ENCODE results near the gene NEGR1.

GRCh38 chr1:71610476-71610875 lies 671.9 kb downstream of the NEGR1 start:
- TF ChIP-seq POLR2A (IDR thresholded peaks at IDR 0.05) (no peak), EP300 (IDR thresholded peaks at IDR 0.05; ENCODE audit: low read depth) (no peak), POLR2AphosphoS5 (IDR thresholded peaks at IDR 0.05) (no peak)
- TF ChIP-seq, protein P1, sequence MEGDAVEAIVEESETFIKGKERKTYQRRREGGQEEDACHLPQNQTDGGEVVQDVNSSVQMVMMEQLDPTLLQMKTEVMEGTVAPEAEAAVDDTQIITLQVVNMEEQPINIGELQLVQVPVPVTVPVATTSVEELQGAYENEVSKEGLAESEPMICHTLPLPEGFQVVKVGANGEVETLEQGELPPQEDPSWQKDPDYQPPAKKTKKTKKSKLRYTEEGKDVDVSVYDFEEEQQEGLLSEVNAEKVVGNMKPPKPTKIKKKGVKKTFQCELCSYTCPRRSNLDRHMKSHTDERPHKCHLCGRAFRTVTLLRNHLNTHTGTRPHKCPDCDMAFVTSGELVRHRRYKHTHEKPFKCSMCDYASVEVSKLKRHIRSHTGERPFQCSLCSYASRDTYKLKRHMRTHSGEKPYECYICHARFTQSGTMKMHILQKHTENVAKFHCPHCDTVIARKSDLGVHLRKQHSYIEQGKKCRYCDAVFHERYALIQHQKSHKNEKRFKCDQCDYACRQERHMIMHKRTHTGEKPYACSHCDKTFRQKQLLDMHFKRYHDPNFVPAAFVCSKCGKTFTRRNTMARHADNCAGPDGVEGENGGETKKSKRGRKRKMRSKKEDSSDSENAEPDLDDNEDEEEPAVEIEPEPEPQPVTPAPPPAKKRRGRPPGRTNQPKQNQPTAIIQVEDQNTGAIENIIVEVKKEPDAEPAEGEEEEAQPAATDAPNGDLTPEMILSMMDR (IDR thresholded peaks at IDR 0.05), result no peak

Measured in transverse colon (tissue), 4 donors.